ENCODE data around the gene DNAH17.

DNA sequence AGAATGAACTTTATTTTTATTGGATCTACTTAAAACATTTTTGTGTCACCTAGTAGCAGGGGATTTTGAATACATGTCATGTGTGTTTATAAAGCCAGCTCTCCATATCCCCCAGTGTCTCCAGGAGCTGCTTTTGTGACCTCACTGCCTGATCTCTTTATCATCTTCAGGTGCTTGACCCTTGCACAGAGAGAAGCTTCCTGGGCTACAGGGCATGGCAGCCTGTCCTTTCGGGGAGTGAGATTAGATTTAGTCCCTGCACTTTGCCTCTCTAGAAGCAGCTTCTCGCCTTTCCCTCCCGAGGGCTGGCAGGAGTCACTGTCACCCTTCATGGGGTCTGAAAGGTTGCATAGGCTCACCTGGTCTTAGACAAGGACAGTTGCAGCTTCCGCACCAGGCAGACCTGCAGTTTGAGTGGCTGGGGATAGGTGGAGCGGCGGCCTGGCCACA, 156.1 kb downstream of the DNAH17 start:
- TF ChIP-seq, protein P1, sequence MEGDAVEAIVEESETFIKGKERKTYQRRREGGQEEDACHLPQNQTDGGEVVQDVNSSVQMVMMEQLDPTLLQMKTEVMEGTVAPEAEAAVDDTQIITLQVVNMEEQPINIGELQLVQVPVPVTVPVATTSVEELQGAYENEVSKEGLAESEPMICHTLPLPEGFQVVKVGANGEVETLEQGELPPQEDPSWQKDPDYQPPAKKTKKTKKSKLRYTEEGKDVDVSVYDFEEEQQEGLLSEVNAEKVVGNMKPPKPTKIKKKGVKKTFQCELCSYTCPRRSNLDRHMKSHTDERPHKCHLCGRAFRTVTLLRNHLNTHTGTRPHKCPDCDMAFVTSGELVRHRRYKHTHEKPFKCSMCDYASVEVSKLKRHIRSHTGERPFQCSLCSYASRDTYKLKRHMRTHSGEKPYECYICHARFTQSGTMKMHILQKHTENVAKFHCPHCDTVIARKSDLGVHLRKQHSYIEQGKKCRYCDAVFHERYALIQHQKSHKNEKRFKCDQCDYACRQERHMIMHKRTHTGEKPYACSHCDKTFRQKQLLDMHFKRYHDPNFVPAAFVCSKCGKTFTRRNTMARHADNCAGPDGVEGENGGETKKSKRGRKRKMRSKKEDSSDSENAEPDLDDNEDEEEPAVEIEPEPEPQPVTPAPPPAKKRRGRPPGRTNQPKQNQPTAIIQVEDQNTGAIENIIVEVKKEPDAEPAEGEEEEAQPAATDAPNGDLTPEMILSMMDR (IDR thresholded peaks at IDR 0.05), result no peak
- TF ChIP-seq EZH2phosphoT487 (IDR thresholded peaks at IDR 0.05), result no peak
